Amygdala (tissue), 56 donors: ENCODE data around the gene MR1.

Experiments used
- DNase-seq, 56 donors: peaks; one replicate each; lab custom pipeline; 2025; lab: John Stamatoyannopoulos, UW

MR1 gene

GRCh38 chr1:181033799-181034451, at the start of gene MR1:
Gene MR1 (plus strand): TSS chr1:181033983. CDS start chr1:181034008, 25 bp downstream.
- peak in 18 of 56 donors; percentile 1 to 58 (median 12) for DNase-seq

GRCh38 chr1:180988253-180988752, 45.5 kb upstream of the MR1 start:
- DNase-seq: peak in 7 of 56 donors; percentile 24 to 57 (median 31)

- DNase-seq: no peak
These were observed 39.5 kb upstream of the MR1 start for GRCh38 chr1:180994262-180994661.

GRCh38 chr1:180997843-180998504, 35.8 kb upstream of the MR1 start:
- DNase-seq: no peak

GRCh38 chr1:181001091-181001780, 32.5 kb upstream of the MR1 start:
- no peak for DNase-seq

GRCh38 chr1:181002582-181003172, 31.1 kb upstream of the MR1 start:
- no peak for DNase-seq

GRCh38 chr1:181010789-181011188, 23.0 kb upstream of the MR1 start:
- no peak for DNase-seq

- no peak for DNase-seq
These were observed 22.2 kb upstream of the MR1 start for GRCh38 chr1:181011301-181012202.

- no peak for DNase-seq
These were observed 21.5 kb upstream of the MR1 start for GRCh38 chr1:181012203-181012745.

- DNase-seq: no peak
These were observed 20.6 kb upstream of the MR1 start for GRCh38 chr1:181013144-181013543.

- no peak for DNase-seq
These were observed 19.1 kb upstream of the MR1 start for GRCh38 chr1:181014477-181015250.

- DNase-seq: no peak
These were observed 18.6 kb upstream of the MR1 start for GRCh38 chr1:181015251-181015615.

- no peak for DNase-seq
These were observed 17.2 kb upstream of the MR1 start for GRCh38 chr1:181016563-181016962.

- no peak for DNase-seq
These were observed 14.7 kb upstream of the MR1 start for GRCh38 chr1:181018901-181019681.

GRCh38 chr1:181021159-181021558, 12.6 kb upstream of the MR1 start:
- DNase-seq: no peak

- DNase-seq: peak in 45 of 56 donors; percentile 20 to 74 (median 49)
These were observed 11.9 kb upstream of the MR1 start for GRCh38 chr1:181021811-181022434.

GRCh38 chr1:181023265-181024057, 10.3 kb upstream of the MR1 start:
- DNase-seq: no peak
